ENCODE results near the gene C1QTNF1. TPM values are rescaled to one million over a fixed set of nuclear protein-coding genes. Genes with fewer than 3 reads are reported as not detected.

C1QTNF1 gene
- total RNA-seq, 2 donors from 2014 or later, result 445 to 518 TPM

DNA sequence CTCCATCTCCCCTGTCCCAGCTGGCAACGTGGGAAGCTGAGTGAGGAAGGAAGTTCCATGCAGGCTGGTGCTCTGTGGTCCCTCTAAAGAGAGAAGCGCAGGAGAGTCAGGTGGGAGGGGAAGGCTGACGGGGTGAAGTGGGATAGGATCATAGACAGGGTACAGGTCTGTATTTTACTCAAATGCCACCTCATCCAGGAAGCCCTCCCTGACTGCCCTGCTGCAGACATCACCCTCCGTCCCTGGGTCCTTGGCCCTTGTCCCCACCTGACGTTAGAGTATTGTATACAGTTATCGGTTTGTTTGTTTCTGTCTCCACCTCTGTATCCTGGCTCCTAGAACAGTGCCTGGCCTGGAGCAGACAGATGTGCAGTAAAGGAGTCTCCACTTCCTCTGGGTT, 26.1 kb upstream of the C1QTNF1 start:
- peaks cover 28% of the 10 kb centered on the region for H3K36me3 ChIP-seq
- peaks cover 13 to 49% of the 10 kb centered on the region in 2 donors for H3K4me1 ChIP-seq (ENCODE audit: control insufficient read depth in 1 of 2, low read depth in 2 of 2)
- no peaks in the 10 kb centered on the region for H3K9me3 ChIP-seq
- no peak overlapping the region for H3K4me3 ChIP-seq
- TF ChIP-seq, protein P1, sequence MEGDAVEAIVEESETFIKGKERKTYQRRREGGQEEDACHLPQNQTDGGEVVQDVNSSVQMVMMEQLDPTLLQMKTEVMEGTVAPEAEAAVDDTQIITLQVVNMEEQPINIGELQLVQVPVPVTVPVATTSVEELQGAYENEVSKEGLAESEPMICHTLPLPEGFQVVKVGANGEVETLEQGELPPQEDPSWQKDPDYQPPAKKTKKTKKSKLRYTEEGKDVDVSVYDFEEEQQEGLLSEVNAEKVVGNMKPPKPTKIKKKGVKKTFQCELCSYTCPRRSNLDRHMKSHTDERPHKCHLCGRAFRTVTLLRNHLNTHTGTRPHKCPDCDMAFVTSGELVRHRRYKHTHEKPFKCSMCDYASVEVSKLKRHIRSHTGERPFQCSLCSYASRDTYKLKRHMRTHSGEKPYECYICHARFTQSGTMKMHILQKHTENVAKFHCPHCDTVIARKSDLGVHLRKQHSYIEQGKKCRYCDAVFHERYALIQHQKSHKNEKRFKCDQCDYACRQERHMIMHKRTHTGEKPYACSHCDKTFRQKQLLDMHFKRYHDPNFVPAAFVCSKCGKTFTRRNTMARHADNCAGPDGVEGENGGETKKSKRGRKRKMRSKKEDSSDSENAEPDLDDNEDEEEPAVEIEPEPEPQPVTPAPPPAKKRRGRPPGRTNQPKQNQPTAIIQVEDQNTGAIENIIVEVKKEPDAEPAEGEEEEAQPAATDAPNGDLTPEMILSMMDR (IDR thresholded peaks at IDR 0.05), result no peak
- peak; percentile 34 for ATAC-seq (ENCODE audit: insufficient number of reproducible peaks, low FRiP score, low read depth)
- peak overlapping the region; percentile 54 to 78 for H3K27ac ChIP-seq
- no peak for DNase-seq (ENCODE audit: low spot score)
- H3K27me3 ChIP-seq (replicated peaks; ENCODE audit: insufficient read depth), result no peaks in the 10 kb centered on the region

DNA sequence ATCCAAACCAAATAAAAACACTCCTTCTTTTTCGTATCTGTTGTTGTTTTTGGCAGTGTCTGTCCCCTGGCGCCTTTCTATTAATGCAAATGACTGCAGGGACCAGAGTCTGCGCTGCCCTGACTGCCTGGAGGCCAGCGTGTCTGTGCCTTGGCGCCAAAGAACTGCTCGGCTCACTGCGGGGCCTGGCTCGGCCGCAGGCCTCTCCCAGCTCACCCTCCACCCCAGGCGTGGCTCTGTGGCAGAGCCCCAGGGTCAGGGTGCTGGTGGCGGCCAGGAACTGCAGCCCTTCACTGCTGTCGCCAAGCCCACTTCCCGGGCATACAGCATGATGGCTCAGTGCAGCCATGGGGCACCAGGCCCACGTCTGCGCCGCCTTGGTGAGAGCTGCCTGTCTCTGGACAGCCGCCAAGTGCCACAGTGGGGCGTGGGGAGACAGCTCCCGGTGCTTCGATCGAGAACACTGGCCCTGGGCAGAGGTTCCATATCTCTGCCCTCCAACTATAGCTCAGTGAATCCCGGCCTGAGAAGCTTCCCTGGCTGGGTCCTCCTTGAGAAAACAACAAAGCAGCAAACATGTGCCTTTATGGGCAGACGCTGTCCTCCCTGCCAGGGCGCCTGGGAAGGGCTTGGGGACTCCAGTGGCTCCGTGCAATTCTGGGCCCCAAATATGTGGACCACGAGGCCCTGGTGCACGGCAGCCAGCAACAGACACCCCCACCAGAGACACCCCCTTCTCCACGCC, 25.5 kb upstream of the C1QTNF1 start:
- TF ChIP-seq, protein P1 (IDR thresholded peaks at IDR 0.05), result peak; percentile 51
- DNase-seq (ENCODE audit: low spot score) (peak; percentile 42), ATAC-seq (ENCODE audit: insufficient number of reproducible peaks, low FRiP score, low read depth) (peak; percentile 53)
- peaks cover 25% of the 10 kb centered on the region for H3K36me3 ChIP-seq
- H3K27ac ChIP-seq, result peak overlapping the region; percentile 54 to 78
- no peaks in the 10 kb centered on the region for H3K9me3 ChIP-seq
- no peaks in the 10 kb centered on the region for H3K27me3 ChIP-seq (replicated peaks; ENCODE audit: insufficient read depth)
- peaks cover 13 to 43% of the 10 kb centered on the region in 2 donors for H3K4me1 ChIP-seq (ENCODE audit: control insufficient read depth in 1 of 2, low read depth in 2 of 2)
- no peak overlapping the region for H3K4me3 ChIP-seq

DNA sequence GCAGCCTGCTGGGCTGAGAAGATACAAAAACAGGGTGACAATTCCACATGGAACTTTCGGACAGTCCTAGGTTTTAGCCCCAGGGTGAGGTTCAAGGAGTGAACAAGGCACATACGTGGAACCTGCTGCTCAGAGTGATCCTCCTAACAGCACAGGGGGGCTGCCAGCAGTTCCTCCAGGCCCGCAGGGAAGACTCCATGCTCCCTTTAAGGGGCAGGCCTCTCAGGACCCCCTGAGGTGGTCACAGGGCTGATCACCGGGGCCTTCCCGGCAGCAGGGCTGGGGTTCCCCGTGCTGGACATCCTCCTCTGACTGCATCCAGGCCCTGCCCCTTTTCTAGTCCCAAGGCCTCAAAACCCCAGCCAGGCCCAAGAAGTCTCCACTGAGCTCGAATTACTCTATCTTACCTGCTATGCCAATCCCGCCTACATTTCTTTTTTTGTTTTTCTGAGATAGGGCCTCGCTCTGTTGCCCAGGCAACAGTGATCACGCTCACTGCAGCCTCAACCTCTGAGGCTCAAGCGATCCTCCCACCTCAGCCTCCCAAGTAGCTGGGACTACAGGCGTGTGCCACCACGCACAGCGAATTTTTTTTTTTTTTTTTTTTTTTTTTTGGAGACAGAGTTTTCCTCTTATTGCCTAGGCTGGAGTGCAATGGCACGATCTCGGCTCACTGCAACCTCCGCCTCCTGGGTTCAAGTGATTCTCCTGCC, 24.8 kb upstream of the C1QTNF1 start:
- ATAC-seq (ENCODE audit: insufficient number of reproducible peaks, low FRiP score, low read depth), result no peak
- H3K27ac ChIP-seq, result peak overlapping the region; percentile 54 to 78
- H3K27me3 ChIP-seq (replicated peaks; ENCODE audit: insufficient read depth), result no peaks in the 10 kb centered on the region

DNA sequence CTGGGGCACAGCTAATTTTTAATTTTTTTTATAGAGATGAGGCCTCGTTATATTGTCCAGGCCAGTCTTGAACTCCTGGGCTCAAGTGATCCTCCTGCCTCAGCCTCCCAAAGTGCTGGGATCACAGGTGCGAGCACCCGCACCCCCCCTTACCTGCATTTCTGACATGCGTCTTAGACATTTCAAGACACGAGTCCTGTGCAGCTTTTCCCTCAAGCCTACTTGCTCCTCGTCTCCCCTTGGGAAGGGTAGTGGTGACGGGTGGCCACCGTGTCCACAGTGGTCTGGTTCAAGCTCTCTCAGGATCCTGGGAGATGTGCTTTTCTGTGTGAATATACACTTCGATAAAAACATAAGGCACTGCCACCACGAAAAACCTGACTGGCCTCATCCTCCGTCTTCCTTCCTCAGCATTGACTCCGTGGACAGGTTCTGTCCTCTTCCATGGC, 24.0 kb upstream of the C1QTNF1 start:
- ATAC-seq (ENCODE audit: insufficient number of reproducible peaks, low FRiP score, low read depth) (no peak), DNase-seq (ENCODE audit: low spot score) (no peak)
- H3K27ac ChIP-seq, result peak overlapping the region in 1 of 2 donors; percentile 78
- peaks cover 13% of the 10 kb centered on the region for H3K36me3 ChIP-seq
- peaks cover 13 to 41% of the 10 kb centered on the region in 2 donors for H3K4me1 ChIP-seq (ENCODE audit: control insufficient read depth in 1 of 2, low read depth in 2 of 2)
- no peaks in the 10 kb centered on the region for H3K9me3 ChIP-seq
- TF ChIP-seq, protein P1 (IDR thresholded peaks at IDR 0.05), result no peak
- H3K4me3 ChIP-seq, result no peak overlapping the region
- no peaks in the 10 kb centered on the region for H3K27me3 ChIP-seq (replicated peaks; ENCODE audit: insufficient read depth)

More for the DNA sequence above, 24.8 kb upstream of the C1QTNF1 start:
- Histone ChIP-seq H3K9me3 (no peaks in the 10 kb centered on the region), H3K4me3 (no peak overlapping the region), H3K36me3 (peaks cover 18% of the 10 kb centered on the region), H3K4me1 (ENCODE audit: control insufficient read depth in 1 of 2, low read depth in 2 of 2) (peaks cover 13 to 41% of the 10 kb centered on the region in 2 donors)
- TF ChIP-seq, protein P1 (IDR thresholded peaks at IDR 0.05), result no peak
- DNase-seq (ENCODE audit: low spot score), result no peak

Data from thoracic aorta (tissue), 2 donors.